Gastrocnemius medialis (tissue), 4 donors: ENCODE measurements around the gene NUP214. TPM values are rescaled to one million over a fixed set of nuclear protein-coding genes. Genes with fewer than 3 reads are reported as not detected.

ENCODE experiments used
- ATAC-seq, 2 donors: fragments of 150-250 bp; one replicate each; pipeline ENCODE4 v1.9.1; 2016
- DNase-seq, 2 donors: peaks; one replicate each; pipeline ENCODE4 v3.0.0-alpha.2; 2019
- H3K27ac ChIP-seq, 4 donors: fragments of 200-600 bp; sonication (generic); 1 replicate in 1 of 4; 2 replicates in 3 of 4; pipeline ENCODE4 v1.5.1; 2016 to 2018; ENCODE audit warnings: mild to moderate bottlenecking in 2 of 4, moderate library complexity in 1 of 4
- H3K27me3 ChIP-seq, 3 donors: fragments of 200-600 bp; sonication (generic) in 2 of 3; 1 replicate in 1 of 3; 2 replicates in 2 of 3; pipeline versions ENCODE4 v1.5.1 to v1.6.0; 2016 to 2019; ENCODE audit warnings: mild to moderate bottlenecking in 1 of 3, moderate library complexity in 1 of 3
- H3K36me3 ChIP-seq, 2 donors: fragments of 200-600 bp; sonication (generic) in 1 of 2; one replicate each; pipeline ENCODE4 v1.5.1; 2017 to 2018
- H3K4me1 ChIP-seq, 2 donors: fragments of 200-600 bp; sonication (generic) in 1 of 2; one replicate each; pipeline ENCODE4 v1.5.1; 2016 to 2017; ENCODE audit warnings: mild to moderate bottlenecking in 2 of 2
- H3K4me3 ChIP-seq, 4 donors: fragments of 200-600 bp; sonication (generic) in 3 of 4; 1 replicate in 1 of 4; 2 replicates in 3 of 4; pipeline ENCODE4 v1.5.1; 2016 to 2019; ENCODE audit warnings: mild to moderate bottlenecking in 2 of 4
- H3K9me3 ChIP-seq, 3 donors: fragments of 200-600 bp; sonication (generic) in 2 of 3; 1 replicate in 1 of 3; 2 replicates in 2 of 3; pipeline ENCODE4 v1.5.1; 2016 to 2019
- CTCF ChIP-seq, 5 experiments: fragments of 450-650 bp in 3 of 5; fragments of 200-600 bp in 2 of 5; sonication (generic) in 2 of 5; IDR thresholded peaks in 4 of 5; conservative IDR thresholded peaks in 1 of 5; 1 replicate in 4 of 5; 2 replicates in 1 of 5; pipeline ENCODE4 v1.5.1; 2016 to 2019; ENCODE audit warnings: antibody characterized with exemption in 5 of 5, mild to moderate bottlenecking in 3 of 5, moderate library complexity in 3 of 5
- POLR2A ChIP-seq, 2 donors: fragments of 450-650 bp; IDR thresholded peaks; one replicate each; pipeline ENCODE4 v1.6.1; 2017; ENCODE audit warnings: antibody characterized with exemption in 2 of 2, mild to moderate bottlenecking in 2 of 2, moderate library complexity in 2 of 2
- in situ Hi-C, 4 donors: fragments of 200-750 bp; cut with MboI; loops; one replicate each; pipeline versions ENCODE4 v1.15.0 to v1.8.0; 2017; ENCODE audit warnings: low sequenced_read_pairs in 4 of 4
- intact Hi-C: fragments of 100-400 bp; cut with DNase I; formaldehyde crosslinking; loops from one replicate; pipeline ENCODE4 v1.15.1; 2023; ENCODE audit warnings: low total_unique reads
- total RNA-seq, 4 donors: library from RNA; depleted of rRNA; stranded (reverse); fragments of >200 nt; gene quantifications; one replicate each; pipeline versions ENCODE4 v1.1.0 to v1.2.3, GENCODE V29; 2016

NUP214 gene
- total RNA-seq, 4 donors from 2014 or later: 24.2 to 47.5 (median 29.9) TPM

GRCh38 chr9:131271506-131271931, 146.1 kb downstream of the NUP214 start:
- DNase-seq (no peak), ATAC-seq (no peak)
- in situ Hi-C loops (no loop called here), intact Hi-C loops (no loop called here)
- peaks cover 81 to 89% of the 10 kb centered on the region in 2 donors for H3K4me1 ChIP-seq
- H3K27me3 ChIP-seq: no peaks in the 10 kb centered on the region
- TF ChIP-seq CTCF (IDR thresholded peaks at IDR 0.05 in 4 of 5, conservative IDR thresholded peaks at IDR 0.05 in 1 of 5): no peak
- TF ChIP-seq POLR2A (IDR thresholded peaks at IDR 0.05): no peak
- no peaks in the 10 kb centered on the region for H3K9me3 ChIP-seq
- H3K36me3 ChIP-seq: no peaks in the 10 kb centered on the region
- no peak overlapping the region for H3K4me3 ChIP-seq
- peak overlapping the region; percentile 94 to 100 (median 98) for H3K27ac ChIP-seq

GRCh38 chr9:131272212-131272611, 146.8 kb downstream of the NUP214 start:
- Histone ChIP-seq H3K4me1 (peaks cover 80 to 82% of the 10 kb centered on the region in 2 donors), H3K27ac (peak overlapping the region; percentile 94 to 100 (median 98)), H3K36me3 (no peaks in the 10 kb centered on the region), H3K9me3 (no peaks in the 10 kb centered on the region), H3K4me3 (no peak overlapping the region), H3K27me3 (no peaks in the 10 kb centered on the region)
- no peak for DNase-seq
- ATAC-seq: no peak
- TF ChIP-seq CTCF (IDR thresholded peaks at IDR 0.05 in 4 of 5, conservative IDR thresholded peaks at IDR 0.05 in 1 of 5) (no peak), POLR2A (IDR thresholded peaks at IDR 0.05) (no peak)
- in situ Hi-C loops (no loop called here), intact Hi-C loops (no loop called here)

- TF ChIP-seq POLR2A (IDR thresholded peaks at IDR 0.05) (peak in 1 of 2 donors; percentile 22), CTCF (IDR thresholded peaks at IDR 0.05 in 4 of 5, conservative IDR thresholded peaks at IDR 0.05 in 1 of 5) (no peak)
- no peaks in the 10 kb centered on the region for H3K9me3 ChIP-seq
- peak in 1 of 2 donors; percentile 41 for DNase-seq
- ATAC-seq: no peak
- H3K27me3 ChIP-seq: no peaks in the 10 kb centered on the region
- H3K4me3 ChIP-seq: peak overlapping the region; percentile 64 to 82 (median 74)
- in situ Hi-C loops (no loop called here), intact Hi-C loops (no loop called here)
- peaks cover 75 to 76% of the 10 kb centered on the region in 2 donors for H3K4me1 ChIP-seq
- peak overlapping the region; percentile 94 to 100 (median 98) for H3K27ac ChIP-seq
- no peaks in the 10 kb centered on the region for H3K36me3 ChIP-seq
Observed at GRCh38 chr9:131273146-131273855, 147.9 kb downstream of the NUP214 start.

GRCh38 chr9:131273856-131274673, 148.7 kb downstream of the NUP214 start:
- no peaks in the 10 kb centered on the region for H3K9me3 ChIP-seq
- TF ChIP-seq POLR2A (IDR thresholded peaks at IDR 0.05) (no peak), CTCF (IDR thresholded peaks at IDR 0.05 in 4 of 5, conservative IDR thresholded peaks at IDR 0.05 in 1 of 5) (no peak)
- peaks cover 70 to 71% of the 10 kb centered on the region in 2 donors for H3K4me1 ChIP-seq
- H3K36me3 ChIP-seq: no peaks in the 10 kb centered on the region
- H3K27me3 ChIP-seq: no peaks in the 10 kb centered on the region
- intact Hi-C loops (no loop called here), in situ Hi-C loops (no loop called here)
- H3K27ac ChIP-seq: peak overlapping the region; percentile 94 to 100 (median 98)
- H3K4me3 ChIP-seq: peak overlapping the region; percentile 64 to 82 (median 74)
- peak in 1 of 2 donors; percentile 60 for DNase-seq
- peak; percentile 10 to 12 for ATAC-seq
